Measurements from ENCODE around the gene TFCP2L1. TPM values are rescaled to one million over a fixed set of nuclear protein-coding genes. Genes with fewer than 3 reads are reported as not detected.
"Not testable (repeated sequence)": the region's sequence is repeated elsewhere in the genome, so short reads cannot be mapped to it uniquely, and the experiment has no call there.

The TFCP2L1 gene
- total RNA-seq, 1 experiment from 2014 or later, result not detected

GRCh38 chr2:121236650-121237180, 48.3 kb downstream of the TFCP2L1 start:
- DNase-seq (ENCODE audit: low read depth), result no peak
- in situ Hi-C loops (cut with HindIII; ENCODE audit: low pct_unique_long_range_greater_than_20kb, low sequenced_read_pairs), result no loop called here

DNA sequence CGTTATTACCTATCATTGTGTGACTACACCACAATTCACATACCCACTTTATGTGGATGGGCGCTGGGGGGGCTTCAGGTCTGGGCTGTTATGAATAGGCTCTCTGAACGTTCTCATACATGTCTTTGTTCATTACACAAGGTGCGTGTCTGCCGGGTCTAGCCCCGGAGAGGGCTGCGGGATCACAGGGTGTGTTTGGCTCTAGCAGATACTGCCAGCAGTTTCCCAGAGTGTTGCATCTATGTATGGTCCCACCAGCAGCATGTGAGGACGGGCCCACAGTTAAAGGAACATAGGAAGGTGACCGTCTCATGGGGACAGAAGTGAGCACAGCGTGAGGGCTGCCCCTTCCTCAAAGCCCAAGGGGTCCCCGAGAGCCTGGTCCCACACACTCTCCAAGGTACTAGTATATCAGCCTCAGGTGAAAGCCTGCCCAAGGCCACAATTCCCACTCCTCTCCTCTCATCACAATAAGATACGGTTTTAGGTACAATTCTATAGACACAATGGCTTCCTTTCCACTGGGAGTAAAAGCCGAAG, 48.8 kb downstream of the TFCP2L1 start:
- in situ Hi-C loops (cut with HindIII; ENCODE audit: low pct_unique_long_range_greater_than_20kb, low sequenced_read_pairs), result no loop called here
- no peak for DNase-seq (ENCODE audit: low read depth)

DNA sequence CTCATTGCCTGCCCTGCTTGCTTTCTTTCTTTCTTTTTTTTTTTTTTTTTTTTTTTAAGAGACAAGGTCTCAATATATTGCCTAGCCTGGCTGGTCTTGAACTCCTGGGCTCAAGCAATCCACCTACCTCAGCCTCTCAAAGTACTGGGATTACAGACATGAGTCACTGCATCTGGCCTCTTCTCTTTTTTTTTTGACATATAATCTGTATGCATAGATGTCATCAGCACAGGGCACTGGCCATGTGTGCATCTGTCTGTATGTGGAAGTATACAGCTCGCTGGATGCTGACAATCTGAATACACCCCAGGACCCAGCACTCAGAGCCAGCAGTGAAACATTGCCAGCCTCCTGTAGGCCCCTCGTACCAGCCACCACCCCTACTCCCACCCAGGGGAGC, 49.5 kb downstream of the TFCP2L1 start:
- no peak for DNase-seq (ENCODE audit: low read depth)
- in situ Hi-C loops (cut with HindIII; ENCODE audit: low pct_unique_long_range_greater_than_20kb, low sequenced_read_pairs), result no loop called here

DNA sequence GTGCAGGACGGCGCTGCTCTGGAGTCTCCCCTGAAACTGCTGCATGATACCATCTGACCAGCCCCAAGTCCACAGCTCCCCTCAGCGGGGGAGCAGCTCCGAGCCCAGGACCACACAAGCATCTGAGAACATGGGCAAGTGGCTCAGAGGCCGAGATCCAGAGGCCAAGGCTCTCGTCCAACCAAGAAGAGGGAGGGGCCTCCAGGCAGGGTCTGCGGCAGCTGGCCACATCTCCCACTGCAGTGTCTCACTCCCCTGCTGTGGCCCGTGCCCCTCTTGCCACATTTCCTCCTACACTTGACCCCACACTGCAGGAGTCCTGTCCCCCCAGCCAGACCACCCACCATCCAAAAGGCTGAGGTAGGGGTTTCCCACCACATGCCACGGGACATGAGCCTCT, 50.2 kb downstream of the TFCP2L1 start:
- in situ Hi-C loops (cut with HindIII; ENCODE audit: low pct_unique_long_range_greater_than_20kb, low sequenced_read_pairs), result no loop called here
- no peak for DNase-seq (ENCODE audit: low read depth)

GRCh38 chr2:121234144-121234543, 50.9 kb downstream of the TFCP2L1 start:
- in situ Hi-C loops (cut with HindIII; ENCODE audit: low pct_unique_long_range_greater_than_20kb, low sequenced_read_pairs), result no loop called here
- DNase-seq (ENCODE audit: low read depth), result no peak

DNA sequence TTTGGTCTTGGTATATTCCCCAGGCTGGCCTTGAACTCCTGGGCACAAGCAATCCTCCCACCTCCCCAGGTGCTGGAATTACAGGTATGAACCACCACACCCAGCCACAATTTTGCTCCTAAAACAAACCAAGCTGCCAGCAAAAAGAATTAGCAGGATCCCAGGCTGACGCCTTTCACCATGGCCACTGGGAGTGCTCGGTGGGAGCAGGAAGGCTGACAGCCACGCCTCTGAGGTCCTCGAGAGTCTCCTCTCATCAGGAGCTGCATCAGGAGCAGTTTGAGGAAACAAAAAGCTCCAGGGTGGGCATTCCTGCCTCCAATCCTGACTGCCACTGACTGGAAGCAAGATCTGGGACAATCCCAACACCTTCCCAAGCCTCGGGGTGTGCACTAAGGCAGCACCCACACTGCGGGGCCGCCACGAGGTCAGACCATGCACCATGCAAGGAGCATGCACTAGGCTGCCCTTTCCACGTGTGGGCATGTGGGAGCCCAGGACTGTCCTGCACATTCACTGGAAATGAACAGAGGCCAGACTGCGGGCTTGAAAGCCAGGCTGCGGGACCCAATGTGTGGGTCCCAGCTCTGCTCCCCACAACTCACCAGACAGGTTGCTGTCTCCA, 51.4 kb downstream of the TFCP2L1 start:
- no peak for DNase-seq (ENCODE audit: low read depth)
- in situ Hi-C loops (cut with HindIII; ENCODE audit: low pct_unique_long_range_greater_than_20kb, low sequenced_read_pairs), result no loop called here

DNA sequence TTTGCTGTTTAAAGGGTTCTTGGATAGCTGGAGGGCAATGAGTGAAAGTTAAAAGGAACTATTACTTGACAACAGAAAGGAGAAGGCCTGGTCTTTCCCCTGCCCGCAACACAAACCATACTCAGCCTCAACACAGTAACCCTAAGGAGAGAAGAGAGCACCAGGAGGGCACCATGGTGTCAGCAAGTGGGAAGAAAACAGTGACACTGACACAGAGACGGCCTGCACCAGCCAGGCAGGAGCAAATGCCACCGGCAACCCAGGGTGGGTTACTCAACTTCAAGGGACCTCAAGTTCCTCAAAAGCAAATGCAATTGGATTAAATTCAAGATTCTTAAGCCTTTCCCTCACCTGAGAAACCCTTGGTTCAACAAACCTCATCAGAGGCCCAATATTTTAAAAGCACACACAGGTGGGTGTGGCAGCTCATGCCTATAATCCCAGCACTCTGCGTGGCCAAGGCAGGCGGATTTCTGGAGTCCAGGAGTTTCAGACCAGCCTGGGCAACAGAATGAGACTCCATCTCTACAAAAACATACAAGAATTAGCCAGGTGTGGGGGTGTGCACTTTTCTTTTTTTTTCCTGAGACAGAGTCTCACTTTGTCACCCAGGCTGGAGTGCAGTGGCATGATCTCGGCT, 52.3 kb downstream of the TFCP2L1 start:
- no peak for DNase-seq (ENCODE audit: low read depth)
- in situ Hi-C loops (cut with HindIII; ENCODE audit: low pct_unique_long_range_greater_than_20kb, low sequenced_read_pairs), result no loop called here

DNA sequence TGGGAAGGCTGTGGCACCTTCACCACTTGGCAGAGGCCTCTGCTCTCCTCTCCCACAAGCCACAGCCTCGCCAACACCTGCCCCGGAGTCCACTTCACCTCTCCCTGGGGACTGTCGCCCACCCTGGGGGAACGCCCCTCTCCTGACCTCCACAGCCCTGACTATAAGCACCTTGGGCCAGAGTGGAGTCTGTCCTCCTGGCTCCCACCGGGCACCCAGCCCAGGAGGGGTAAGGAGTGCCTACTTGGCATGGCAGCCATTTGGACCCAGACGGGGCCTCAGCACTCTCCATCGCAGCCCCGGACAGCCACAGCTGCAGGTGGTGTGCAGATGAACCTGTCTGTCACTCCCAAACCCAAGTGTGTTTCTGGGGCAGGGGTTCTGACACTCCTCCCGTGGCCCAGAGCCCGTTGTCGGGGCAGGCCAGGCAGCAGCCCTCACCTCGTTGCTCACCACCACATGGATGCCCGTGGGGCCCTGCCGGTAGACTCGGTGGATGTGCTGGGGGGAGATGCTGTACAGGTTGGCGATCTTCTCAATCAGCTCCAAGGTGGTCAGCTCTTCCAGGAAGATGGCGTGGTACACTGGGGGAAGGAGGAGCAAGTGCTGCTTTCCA, 53.5 kb downstream of the TFCP2L1 start:
- in situ Hi-C loops (cut with HindIII; ENCODE audit: low pct_unique_long_range_greater_than_20kb, low sequenced_read_pairs), result no loop called here
- no peak for DNase-seq (ENCODE audit: low read depth)

DNA sequence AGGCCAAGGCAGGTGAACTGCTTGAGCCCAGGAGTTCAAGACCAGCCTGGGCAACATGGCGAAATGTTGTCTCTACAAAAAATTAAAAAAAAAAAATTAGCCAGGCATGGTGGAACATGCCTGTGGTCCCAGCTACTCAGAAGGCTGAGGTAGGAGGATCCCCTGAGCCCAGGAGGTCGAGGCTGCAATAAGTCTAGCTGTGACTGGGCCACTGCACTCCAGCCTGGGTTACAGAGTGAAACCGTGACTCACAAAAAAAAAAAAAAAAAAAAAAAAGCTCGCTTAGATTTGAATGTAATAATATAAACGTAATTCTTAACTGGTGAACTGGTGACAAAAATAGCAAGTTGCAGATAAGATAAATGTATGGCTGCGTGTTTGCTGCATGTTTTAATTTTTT, 56.5 kb downstream of the TFCP2L1 start:
- in situ Hi-C loops (cut with HindIII; ENCODE audit: low pct_unique_long_range_greater_than_20kb, low sequenced_read_pairs), result no loop called here
- peak; percentile 73 for DNase-seq (ENCODE audit: low read depth)

GRCh38 chr2:121227381-121228144, 57.4 kb downstream of the TFCP2L1 start:
- in situ Hi-C loops (cut with HindIII; ENCODE audit: low pct_unique_long_range_greater_than_20kb, low sequenced_read_pairs), result not testable (repeated sequence)

DNA sequence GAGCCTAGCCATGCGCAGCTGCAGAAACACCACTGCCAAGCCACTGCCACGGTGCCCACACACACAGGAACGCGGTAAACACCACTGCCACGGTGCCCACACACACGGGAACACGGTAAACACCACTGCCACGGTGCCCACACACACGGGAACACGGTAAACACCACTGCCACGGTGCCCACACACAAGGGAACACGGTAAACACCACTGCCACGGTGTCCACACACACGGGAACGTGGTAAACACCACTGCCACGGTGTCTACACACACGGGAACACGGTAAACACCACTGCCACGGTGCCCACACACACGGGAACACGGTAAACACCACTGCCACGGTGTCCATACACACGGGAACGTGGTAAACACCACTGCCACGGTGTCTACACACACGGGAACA, 59.3 kb downstream of the TFCP2L1 start:
- in situ Hi-C loops (cut with HindIII; ENCODE audit: low pct_unique_long_range_greater_than_20kb, low sequenced_read_pairs); DNase-seq (ENCODE audit: low read depth): not testable (repeated sequence)

More at GRCh38 chr2:121227381-121228144, 57.4 kb downstream of the TFCP2L1 start:
- DNase-seq (ENCODE audit: low read depth), result peak; percentile 91

- peak; percentile 66 for DNase-seq (ENCODE audit: low read depth)
- in situ Hi-C loops (cut with HindIII; ENCODE audit: low pct_unique_long_range_greater_than_20kb, low sequenced_read_pairs), result no loop called here
Observed at GRCh38 chr2:121220995-121221394, 64.0 kb downstream of the TFCP2L1 start.

GRCh38 chr2:121219866-121220265, 65.1 kb downstream of the TFCP2L1 start:
- in situ Hi-C loops (cut with HindIII; ENCODE audit: low pct_unique_long_range_greater_than_20kb, low sequenced_read_pairs), result no loop called here

DNA sequence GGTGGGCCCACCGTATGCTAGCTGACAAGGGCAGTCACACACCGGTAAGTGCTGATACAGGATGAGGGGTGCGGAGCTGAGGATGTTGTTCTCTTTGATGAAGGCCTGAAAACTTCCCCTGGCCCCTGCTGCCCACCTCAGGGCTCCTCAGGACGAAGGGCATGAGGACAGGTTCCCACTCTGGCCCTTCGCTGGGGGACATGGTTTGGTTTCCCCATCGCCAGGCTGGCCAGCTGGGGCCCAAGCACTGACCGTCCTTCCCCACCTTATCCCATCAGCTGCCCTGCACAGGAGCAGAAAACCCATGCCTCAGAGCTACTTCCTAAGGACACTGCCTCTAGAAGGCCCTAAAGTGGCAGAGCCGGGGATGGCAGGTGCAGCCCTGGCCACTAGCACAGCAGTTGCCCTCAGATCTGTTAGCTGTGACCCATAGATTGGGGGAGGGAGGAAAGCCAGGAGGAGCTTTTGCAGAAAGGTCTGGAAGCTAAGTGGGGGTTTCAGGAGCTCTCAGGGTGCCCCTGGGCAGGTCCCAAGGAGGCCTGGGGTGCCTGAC, 66.5 kb downstream of the TFCP2L1 start:
- DNase-seq (ENCODE audit: low read depth), result no peak
- in situ Hi-C loops (cut with HindIII; ENCODE audit: low pct_unique_long_range_greater_than_20kb, low sequenced_read_pairs), result no loop called here

More at GRCh38 chr2:121219866-121220265, 65.1 kb downstream of the TFCP2L1 start:
- DNase-seq (ENCODE audit: low read depth), result peak; percentile 71

- in situ Hi-C loops (cut with HindIII; ENCODE audit: low pct_unique_long_range_greater_than_20kb, low sequenced_read_pairs), result no loop called here
- DNase-seq (ENCODE audit: low read depth), result no peak
Observed at GRCh38 chr2:121217627-121218026, 67.4 kb downstream of the TFCP2L1 start.

- DNase-seq (ENCODE audit: low read depth), result no peak
- in situ Hi-C loops (cut with HindIII; ENCODE audit: low pct_unique_long_range_greater_than_20kb, low sequenced_read_pairs), result no loop called here
Observed at GRCh38 chr2:121214296-121214695, 70.7 kb downstream of the TFCP2L1 start.

DNA sequence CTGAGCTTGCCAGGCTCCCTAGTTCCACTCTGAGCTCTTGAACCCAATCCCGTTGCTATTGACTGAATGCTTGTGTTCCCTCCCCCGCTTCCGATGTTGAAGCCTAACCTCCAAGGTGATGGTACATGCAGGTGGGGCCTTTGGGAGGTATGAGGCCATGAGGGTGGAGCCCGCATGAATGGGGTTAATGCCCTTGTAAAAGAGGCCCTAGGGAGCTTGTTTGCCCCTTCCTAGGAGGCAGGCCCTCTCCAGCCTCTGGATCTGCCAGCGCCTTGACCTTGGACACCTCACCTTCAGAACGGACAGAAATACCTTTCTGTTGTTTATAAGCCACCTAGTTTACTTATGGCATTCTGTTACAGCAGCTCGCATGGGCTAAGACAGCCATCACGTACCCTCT, 71.6 kb downstream of the TFCP2L1 start:
- no peak for DNase-seq (ENCODE audit: low read depth)
- in situ Hi-C loops (cut with HindIII; ENCODE audit: low pct_unique_long_range_greater_than_20kb, low sequenced_read_pairs), result no loop called here

- in situ Hi-C loops (cut with HindIII; ENCODE audit: low pct_unique_long_range_greater_than_20kb, low sequenced_read_pairs), result no loop called here
- DNase-seq (ENCODE audit: low read depth), result no peak
Observed at GRCh38 chr2:121212661-121213325, 72.2 kb downstream of the TFCP2L1 start.
